Adipose tissue (tissue), 3 donors: ENCODE measurements around the gene ARSG. TPM values are rescaled to one million over a fixed set of nuclear protein-coding genes. Genes with fewer than 3 reads are reported as not detected.
"Not testable (repeated sequence)": the region's sequence is repeated elsewhere in the genome, so short reads cannot be mapped to it uniquely, and the experiment has no call there.

Experiments
- H3K27ac ChIP-seq: one replicate; pipeline ENCODE4 v1.5.1; 2013; ENCODE audit warnings: low read depth, low read length
- WGBS, 3 donors: extraction: QIAGEN DNeasy Blood & Tissue Kit; methylation state at CpG; one replicate each; pipeline ENCODE4 v1.1.7; 2013; 5-methylcytosine and 5-hydroxymethylcytosine counted together
- polyA plus RNA-seq, 3 donors: library from polyadenylated mRNA; stranded (reverse); fragments of 200-250 nt; gene quantifications; one replicate each; pipeline ENCODE4 v1.2.3, GENCODE V29; 2013
- donor health status: healthy with polysubstance abuse.
- donor health status: Bipolar disorder and iron deficiency.
- donor health status: healthy.

ARSG gene
- polyA plus RNA-seq, 3 donors = 1.0 to 2.3 (median 1.3) TPM

DNA sequence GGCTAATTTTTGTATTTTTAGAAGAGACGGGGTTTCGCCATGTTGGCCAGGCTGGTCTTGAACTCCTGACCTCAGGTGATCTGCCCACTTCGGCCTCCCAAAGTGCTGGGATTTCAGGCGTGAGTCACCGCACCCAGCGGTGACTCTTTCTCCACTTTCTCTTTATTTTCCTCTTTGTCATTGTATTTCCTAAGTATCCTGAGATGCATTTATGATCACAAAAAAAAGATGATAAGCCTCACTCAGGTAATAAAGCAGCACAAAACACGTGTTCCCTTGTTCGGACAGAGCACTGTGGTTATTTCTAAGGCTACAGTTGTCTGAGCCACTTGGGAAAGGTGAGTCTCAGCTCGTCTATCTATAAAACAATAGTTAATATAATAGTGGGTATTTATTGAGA is 61.4 kb downstream of the ARSG start:
- not testable (repeated sequence) for H3K27ac ChIP-seq
- 90 to 95% (median 93%) methylated on average over 9 of the region's 9 CpGs for WGBS, 3 donors

DNA sequence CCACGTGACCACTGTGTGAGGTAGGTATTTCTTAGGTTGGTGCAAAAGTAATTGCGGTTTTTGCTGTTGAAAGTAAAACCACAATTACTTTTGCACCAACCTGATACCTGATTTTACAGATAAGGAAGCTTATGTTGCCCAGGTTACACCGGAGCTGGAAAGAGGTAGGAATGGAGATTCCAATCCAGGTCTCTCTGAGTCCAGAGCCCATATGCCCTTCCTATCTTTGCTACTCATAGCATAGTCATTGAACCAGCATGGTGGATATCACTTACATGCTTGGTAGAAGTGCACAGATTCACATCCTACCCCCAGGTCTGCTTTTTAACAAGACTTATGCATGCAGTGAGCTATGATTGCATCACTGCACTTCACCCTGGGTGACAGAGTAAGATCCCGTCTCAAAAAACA is 61.8 kb downstream of the ARSG start:
- 75 to 88% (median 77%) methylated on average over 4 of the region's 4 CpGs for WGBS, 3 donors

GRCh38 chr17:68354311-68354710 is 63.0 kb downstream of the ARSG start:
- H3K27ac ChIP-seq = not testable (repeated sequence)
- WGBS, 3 donors = 74 to 92% (median 82%) methylated on average over 2 of the region's 2 CpGs

More for the DNA sequence above, 61.8 kb downstream of the ARSG start:
- no peak overlapping the region for H3K27ac ChIP-seq

DNA sequence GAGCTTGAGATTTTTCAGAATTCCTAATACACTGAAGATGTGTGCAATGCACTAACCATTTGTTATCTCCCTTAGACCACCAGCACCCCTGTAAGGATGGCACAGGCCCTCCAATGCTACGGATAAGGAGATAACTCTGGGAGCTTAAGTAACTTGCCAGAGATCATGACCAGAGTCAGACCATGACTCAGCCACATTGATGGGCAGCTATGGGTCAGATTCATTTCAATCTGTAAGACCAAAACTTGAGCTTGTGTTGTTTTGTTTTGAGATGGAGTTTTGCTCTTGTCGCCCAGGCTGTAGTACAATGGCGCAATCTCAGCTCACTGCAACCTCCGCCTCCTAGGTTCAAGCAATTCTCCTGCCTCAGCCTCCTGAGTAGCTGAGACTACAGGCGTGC is 63.8 kb downstream of the ARSG start:
- H3K27ac ChIP-seq = not testable (repeated sequence)
- WGBS, 3 donors = 86 to 91% (median 91%) methylated on average over 5 of the region's 5 CpGs

DNA sequence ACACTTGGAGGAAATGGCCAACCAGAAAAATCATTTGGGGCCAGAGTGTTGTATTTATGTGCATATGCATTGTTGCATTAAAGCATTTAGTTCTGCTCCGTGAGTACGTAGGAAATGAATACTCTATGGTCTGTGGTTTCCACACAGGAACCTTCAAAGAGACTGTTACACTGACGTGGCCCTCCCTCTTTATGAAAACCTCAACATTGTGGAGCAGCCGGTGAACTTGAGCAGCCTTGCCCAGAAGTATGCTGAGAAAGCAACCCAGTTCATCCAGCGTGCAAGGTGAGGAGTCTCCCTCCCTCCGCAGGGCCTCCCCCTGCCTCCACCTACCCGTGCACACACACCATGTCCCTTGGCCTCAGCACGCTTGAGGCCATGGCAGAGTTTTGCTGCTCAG is 65.2 kb downstream of the ARSG start:
- H3K27ac ChIP-seq = no peak overlapping the region
- 60 to 87% (median 67%) methylated on average over 8 of the region's 8 CpGs for WGBS, 3 donors

- 74 to 97% (median 79%) methylated on average over 3 of the region's 3 CpGs for WGBS, 3 donors
- H3K27ac ChIP-seq = no peak overlapping the region
These were observed 65.7 kb downstream of the ARSG start for GRCh38 chr17:68356949-68357455.

DNA sequence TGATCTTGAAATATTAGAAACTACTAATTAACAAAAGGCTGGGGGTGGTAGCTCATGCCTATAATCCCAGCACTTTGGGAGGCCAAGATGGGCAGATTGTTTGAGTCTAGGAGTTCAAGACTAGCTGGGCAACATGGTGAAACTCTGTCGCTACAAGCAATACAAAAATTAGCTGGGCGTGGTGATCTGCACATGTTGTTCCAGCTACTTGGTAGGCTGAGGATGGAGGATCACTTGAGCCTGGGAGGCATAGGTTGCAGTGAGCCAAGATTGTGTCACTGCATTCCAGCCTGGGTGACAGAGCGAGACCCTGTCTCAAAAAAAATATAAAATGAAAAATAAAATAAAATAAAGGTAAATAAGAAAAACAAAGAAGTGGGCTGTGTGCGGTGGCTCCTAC is 66.6 kb downstream of the ARSG start:
- no peak overlapping the region for H3K27ac ChIP-seq
- 95 to 97% (median 96%) methylated on average over 4 of the region's 4 CpGs for WGBS, 3 donors

DNA sequence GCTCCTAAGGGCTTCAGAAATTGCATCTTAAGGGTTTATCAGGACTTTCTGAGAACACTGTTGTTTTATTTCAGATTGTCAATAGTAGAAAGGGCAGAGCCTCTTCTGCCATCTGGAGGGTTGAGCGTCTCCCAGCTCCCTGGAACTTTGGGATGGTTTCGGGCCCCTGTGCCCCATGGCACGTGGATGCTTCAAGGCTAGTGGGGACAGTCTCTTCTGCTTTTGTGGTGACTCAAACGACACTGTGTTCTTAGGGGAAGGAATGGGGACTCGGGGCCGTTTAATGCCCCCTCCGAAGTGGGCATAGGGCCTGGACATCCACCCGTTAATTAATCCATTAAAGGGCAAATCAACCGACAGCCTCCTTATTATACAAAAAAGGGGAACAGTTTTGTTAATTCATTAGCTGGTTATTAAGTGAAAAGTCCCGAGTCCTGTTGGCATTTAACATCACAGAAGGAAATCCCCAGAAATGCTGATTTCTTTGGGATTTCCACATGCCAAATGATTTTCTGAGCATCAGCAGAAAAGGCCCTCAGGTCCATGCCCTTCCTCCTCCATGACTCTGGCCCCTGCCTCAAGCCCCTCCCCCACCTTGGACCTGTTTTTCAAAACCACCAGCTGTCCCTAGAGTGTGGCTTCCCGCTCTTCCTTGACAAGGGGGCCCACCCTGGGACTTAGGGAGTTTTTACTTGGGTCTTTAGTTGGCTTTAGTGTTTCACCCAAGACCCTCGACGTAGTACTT is 68.7 kb downstream of the ARSG start:
- WGBS, 3 donors = 77 to 83% (median 81%) methylated on average over 13 of the region's 13 CpGs
- no peak overlapping the region for H3K27ac ChIP-seq

DNA sequence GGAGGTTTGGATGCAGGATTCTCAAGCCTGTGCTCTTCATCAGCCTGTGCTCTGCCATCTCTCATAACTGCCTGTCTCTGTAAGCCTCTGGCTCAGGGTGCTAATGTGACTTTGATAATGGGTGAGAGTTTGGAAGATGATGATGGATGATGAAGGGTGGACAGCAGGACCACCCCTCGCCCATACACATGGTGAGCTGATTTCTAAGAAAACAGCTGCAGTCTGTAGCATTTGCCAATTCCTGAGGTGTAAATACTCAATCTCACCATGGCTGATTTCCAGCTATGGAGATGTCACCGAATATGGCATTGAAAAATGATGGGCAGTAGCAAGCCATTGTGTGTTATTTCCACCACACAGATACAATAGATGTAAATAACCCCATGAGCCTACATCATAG is 74.2 kb downstream of the ARSG start:
- 81 to 94% (median 90%) methylated on average over 2 of the region's 2 CpGs for WGBS, 3 donors
- no peak overlapping the region for H3K27ac ChIP-seq

DNA sequence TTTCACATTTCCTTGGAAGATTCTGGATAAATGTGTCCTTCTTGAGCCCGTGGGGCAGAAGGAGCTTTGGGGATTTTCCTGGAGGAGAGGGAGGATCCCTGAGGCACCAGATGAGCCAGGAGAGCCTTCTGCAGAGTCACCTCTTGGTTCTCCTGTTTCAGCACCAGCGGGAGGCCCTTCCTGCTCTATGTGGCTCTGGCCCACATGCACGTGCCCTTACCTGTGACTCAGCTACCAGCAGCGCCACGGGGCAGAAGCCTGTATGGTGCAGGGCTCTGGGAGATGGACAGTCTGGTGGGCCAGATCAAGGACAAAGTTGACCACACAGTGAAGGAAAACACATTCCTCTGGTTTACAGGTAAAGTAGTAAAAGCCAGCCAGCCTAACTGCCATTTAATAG is 77.1 kb downstream of the ARSG start:
- 73 to 93% (median 93%) methylated on average over 5 of the region's 5 CpGs for WGBS, 3 donors
- no peak overlapping the region for H3K27ac ChIP-seq

- no peak overlapping the region for H3K27ac ChIP-seq
- 96 to 97% (median 96%) methylated on average over 8 of the region's 8 CpGs for WGBS, 3 donors
These were observed 84.3 kb downstream of the ARSG start for GRCh38 chr17:68375566-68375965.

- not testable (repeated sequence) for H3K27ac ChIP-seq
- WGBS, 3 donors = 75 to 97% (median 93%) methylated on average over 2 of the region's 2 CpGs
These were observed 84.9 kb downstream of the ARSG start for GRCh38 chr17:68376178-68376577.

GRCh38 chr17:68377771-68378267 is 86.5 kb downstream of the ARSG start:
- H3K27ac ChIP-seq = peak overlapping the region; percentile 96

GRCh38 chr17:68378268-68379176 is 87.2 kb downstream of the ARSG start:
- 17 to 23% (median 19%) methylated on average over 21 of the region's 21 CpGs for WGBS, 3 donors
- H3K27ac ChIP-seq = peak overlapping the region; percentile 96

More at GRCh38 chr17:68377771-68378267, 86.5 kb downstream of the ARSG start:
- 34 to 56% (median 35%) methylated on average over 8 of the region's 8 CpGs for whole genome bisulfite sequencing, 3 donors

GRCh38 chr17:68379177-68379510 is 87.8 kb downstream of the ARSG start:
- WGBS, 3 donors = 65 to 80% (median 80%) methylated on average over 3 of the region's 3 CpGs

DNA sequence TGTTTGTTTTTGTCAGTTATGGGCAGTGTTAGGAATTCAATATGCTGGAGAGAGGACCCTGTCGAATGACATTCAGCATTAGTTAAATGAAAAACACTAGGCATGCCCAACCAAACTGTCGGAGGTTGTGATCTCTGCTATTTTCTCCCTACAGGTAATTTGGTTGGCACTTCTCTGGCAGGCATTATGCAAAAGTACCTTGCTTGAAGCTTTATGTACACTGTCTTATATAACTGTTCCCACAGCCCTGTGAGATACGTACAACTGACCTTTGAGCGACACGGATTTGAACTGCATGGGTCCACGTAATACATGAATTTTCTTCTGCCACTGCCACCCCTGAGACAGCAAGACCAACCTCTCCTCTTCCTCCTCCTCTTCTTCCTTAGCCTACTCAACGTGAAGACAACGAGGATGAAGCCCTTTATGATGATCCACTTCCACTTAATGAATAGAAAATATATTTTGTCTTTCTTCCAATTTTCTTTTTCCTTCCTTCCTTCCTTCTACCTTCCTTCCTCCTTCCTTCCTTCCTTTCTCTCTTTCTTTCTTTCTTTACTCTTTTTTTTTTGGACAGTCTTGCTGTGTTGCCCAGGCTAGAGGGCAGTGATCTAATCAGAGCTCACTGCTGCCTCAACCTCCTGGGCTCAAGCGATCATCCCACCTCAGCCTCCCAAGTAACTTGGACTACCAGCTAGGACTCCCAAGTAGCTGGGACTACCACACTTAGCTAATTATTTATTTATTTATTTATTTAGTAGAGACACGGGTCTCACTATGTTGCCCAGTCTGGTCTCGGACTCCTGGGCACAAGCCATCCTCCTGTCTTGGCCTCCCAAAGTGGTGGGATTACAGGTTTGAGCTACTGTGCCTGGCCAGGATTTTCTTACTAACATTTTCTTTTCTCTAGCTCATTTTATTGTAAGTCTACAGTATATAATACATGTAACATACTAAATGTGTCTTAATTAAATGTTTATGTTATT is 88.7 kb downstream of the ARSG start:
- no peak overlapping the region for H3K27ac ChIP-seq
- 64 to 94% (median 92%) methylated on average over 11 of the region's 11 CpGs for WGBS, 3 donors

More at GRCh38 chr17:68379177-68379510, 87.8 kb downstream of the ARSG start:
- peak overlapping the region; percentile 82 for H3K27ac ChIP-seq

- WGBS, 3 donors = 68 to 87% (median 75%) methylated on average over 15 of the region's 15 CpGs
- H3K27ac ChIP-seq = no peak overlapping the region
These were observed 90.0 kb downstream of the ARSG start for GRCh38 chr17:68381076-68381900.
